GM19240 (cell line): ENCODE data around the gene RGPD8.
A peak's percentile ranks its signal among the peaks of the same experiment; 100 is the strongest.
"Not testable (repeated sequence)": the region's sequence is repeated elsewhere in the genome, so short reads cannot be mapped to it uniquely, and the experiment has no call there.

Experiments used
- DNase-seq: peaks from one replicate; pipeline ENCODE4 v3.0.0; 2011; ENCODE audit warnings: low spot score; ENCODE audit not compliant: insufficient read length

RGPD8 gene

DNA sequence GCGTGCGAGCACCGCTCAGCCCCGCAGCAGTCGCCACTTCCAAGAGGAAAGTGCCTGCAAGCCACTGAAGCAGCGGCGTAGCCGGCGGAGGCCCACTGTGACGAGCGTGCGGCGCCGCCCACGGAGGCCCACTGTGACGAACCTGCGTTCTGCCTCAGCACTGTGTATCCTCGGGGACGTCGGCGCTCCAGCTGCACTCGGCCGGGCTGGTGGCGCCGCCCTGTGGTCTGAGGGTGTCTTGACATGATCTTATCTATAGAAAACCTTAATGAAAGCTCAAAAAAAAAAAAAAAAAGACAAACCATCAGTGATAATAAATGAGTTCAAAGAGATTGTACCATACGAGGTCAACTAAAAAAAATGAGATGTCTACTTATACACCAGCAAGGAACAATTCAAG is at the start of gene RGPD8:
RGPD8 (minus strand) TSS at position 166 of the 400 bp plus-strand sequence. CDS start 192 bp downstream, outside the sequence.
- not testable (repeated sequence) for DNase-seq

DNA sequence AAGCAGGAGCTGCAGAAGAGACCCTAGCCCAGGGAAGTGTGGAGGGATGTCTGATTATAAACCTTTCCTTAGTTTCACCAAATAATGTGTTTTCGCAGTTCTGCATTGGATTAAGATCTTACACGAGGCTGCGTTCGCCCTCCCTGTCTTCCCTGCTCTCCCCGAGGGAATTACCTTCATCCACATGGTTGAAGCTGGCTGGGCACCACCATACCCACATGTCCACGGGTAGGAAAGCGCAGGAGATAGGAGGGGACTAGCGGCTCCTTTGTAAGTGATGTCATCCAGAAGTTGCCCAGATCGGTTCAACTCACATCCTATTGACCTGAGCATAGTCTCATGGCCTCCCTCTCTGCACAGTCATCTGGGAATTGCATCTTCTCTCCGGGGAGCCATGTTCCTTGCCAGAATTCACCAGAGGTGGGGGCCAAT is 49.6 kb upstream of the RGPD8 start:
- no peak for DNase-seq

DNA sequence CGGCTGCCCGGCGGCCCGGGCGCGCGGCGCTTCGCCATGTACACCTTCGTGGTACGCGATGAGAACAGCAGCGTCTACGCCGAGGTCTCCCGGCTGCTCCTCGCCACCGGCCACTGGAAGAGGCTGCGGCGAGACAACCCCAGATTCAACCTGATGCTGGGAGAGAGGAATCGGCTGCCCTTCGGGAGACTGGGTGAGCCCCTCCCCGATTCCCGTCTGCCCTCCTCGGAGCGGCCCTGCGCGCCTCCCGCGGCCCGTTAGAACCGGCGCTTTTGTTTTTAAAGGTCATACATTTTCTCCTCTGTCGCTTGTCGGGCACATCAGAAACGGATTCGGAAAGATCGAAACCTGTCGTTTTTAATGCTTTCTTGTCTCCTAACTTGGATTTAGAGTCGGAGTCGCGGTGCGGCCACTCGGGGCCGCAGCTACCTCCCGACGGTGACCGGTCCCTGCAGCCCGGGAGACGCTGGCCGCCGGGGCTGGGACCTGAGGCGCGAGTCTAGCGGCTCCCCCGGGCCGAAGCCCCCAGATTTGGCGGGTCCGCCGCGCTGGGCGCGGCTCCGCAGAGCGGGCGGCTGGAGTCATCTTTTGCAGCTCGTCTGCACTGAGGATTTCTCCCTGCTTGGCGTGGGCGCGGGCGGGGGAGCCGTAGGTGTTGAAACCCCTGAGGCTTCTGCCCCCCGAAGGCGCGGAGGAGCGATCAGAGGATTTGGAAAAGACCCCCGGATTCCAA is 49.0 kb upstream of the RGPD8 start:
- peak; percentile 26 for DNase-seq

DNA sequence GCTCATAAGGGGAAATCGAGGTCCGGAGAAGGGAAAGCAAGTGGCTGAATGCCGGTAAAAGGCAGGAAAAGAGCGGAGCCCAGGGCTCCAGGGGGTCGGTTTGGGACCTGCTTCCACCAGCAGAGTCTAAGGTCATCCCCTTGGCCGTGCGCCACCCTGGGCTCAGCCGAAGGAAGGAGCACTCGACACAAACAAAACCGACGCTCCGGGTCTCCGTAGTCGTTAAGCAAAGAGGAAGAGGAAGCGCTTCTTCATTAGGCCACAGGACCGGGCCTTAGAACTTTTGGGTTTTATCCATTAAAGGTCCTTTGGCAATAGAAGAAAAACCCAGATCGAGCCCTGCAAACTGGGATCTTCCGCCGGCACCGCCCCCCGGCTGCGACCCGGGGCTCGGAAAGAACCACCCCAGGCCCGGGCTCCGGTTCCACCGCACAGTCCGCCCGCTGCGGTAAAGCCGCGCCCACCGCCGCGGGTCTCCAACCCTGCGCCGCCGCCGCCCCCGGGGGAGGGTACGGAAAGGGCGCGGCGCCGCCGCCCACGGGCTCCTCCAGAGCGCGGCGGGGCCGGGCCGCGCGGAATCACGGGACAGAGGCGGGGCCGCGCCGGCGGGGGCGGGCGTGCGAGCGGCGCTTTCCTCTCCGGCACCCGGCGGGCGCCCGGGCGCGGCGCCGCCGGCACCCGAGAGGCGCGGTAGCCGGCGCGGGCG is 48.2 kb upstream of the RGPD8 start, which contains the start of gene TTL:
TTL (plus strand) TSS at position 629 of the 706 bp plus-strand sequence. CDS start 189 bp downstream, outside the sequence.
- peak; percentile 67 for DNase-seq

DNA sequence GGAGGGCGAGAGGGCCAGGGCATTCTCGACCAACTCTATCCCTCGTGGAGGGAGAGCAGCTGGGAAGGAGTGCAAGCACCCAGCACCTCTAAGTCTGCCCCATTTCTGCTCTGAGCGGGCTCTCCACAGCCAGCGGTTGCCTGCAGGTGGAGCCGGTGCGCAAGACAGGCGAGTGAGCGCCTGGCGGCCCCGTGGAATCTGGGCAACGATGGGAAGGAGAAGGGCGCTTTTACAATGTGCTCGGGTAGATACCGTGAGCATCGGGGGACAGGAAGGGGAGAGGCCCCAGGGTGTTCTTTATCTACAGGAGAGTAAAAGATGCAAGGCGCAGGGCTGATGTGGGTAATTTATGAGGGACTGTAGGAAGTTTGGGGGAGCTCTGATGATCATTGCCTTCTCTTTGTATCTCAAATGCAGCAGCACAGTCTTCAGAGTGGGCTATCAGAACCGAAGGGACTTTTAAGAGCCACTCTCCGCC is 47.6 kb upstream of the RGPD8 start:
- DNase-seq: peak; percentile 89

DNA sequence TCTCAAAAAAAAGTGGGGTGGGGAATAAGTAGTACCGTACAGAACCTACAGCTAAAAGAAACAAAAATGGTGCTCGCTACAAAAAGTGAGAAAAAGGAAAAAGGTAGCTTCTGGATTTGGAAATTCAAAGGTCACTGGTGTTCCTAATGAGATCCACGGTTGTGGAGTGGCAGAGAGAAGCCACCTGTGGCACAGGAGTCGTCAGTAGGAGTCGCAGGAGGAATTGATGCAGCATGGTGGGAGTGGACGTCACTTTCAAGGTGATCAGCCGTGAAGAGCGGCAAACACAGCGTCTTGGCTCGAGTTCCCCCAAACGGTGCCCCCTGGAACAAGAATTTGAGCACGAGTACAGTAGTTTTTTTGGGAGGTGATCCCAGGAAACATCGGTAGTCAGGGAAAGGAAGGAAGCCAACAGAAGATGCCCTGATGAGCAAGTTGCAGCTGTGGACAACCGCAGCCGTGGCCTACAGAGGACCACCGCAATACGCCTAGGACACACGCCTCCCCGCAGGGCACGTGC is 47.1 kb upstream of the RGPD8 start:
- DNase-seq: no peak

DNA sequence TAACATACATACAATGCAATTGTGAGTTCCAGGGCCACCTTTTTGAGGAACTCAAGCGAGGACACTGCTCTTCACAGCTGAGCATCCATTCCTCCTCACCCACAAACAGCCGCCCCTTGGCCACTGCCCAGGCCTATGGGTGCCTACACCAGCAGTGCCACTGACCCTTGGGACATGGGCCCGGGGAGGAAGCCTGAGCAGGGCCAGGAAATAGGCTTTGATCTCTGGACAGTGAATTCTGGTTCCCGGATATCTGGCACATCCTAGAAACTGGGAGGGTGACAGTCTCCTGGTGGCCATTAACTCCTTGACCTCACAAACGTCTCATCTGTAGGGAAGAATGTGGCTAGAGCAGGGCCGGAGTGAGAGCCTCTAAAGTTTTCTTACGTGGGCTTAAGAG is 43.0 kb upstream of the RGPD8 start:
- no peak for DNase-seq

DNA sequence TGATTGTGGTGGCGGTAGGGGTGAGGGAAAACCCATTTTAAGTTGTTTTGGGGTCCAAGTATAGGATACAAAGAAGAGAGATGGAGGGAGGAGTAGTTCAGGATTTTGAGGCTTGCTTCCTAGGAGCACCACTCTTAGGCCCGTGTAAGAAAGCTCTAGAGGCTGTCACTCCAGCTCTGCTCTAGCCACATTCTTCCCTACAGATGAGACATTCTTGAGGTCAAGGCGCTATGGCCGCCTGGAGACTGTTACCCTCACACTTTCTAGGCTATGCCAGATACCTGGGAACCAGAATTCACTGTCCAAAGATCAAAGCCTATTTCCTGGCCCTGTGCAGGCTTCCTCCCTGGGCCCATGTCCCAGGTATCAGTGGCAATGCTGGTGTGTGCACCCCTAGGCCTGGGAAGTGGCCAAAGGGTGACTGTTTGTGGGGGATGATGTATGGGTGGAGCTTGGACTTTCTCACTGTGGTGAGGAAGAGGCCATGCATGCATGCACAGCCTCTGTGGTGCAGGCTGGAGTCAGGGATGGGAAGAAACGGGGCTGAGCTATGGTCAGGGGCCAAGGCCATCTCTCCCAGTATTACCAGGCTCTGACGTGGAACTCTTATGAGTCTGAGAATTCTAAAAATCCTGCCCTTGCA is 41.5 kb upstream of the RGPD8 start:
- DNase-seq: no peak

DNA sequence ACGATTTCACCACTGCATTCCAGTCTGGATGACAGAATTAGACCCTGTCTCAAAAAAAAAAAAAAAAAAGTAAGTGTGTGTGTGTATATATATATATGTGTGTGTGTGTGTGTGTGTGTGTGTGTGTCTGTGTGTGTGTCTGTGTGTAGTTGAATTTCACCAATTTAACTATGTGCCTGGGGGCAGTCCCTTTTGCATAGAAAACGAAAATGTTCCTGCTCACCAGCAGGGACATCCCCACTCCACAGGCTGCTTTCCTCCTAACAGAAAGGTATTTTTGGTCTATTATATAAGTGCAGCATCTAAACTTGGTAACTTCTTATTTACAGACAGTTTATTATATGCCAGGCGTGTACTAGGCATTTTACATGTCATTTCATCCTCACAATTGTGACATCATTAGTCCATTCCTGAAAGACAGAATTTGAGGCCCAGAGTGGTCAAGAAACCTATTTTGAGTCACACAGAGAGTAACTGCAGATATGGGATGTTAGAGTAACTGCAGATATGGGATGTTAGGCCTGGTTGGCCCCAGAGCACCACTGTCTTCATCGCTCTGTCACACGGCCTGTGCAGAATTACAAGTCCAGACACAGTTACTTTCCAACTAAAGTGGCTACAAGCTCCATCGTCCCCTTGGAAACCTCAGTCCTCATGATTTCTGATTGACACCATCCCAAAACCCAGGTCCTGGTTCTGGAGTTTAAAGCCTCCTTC is 39.3 kb upstream of the RGPD8 start:
- no peak for DNase-seq

DNA sequence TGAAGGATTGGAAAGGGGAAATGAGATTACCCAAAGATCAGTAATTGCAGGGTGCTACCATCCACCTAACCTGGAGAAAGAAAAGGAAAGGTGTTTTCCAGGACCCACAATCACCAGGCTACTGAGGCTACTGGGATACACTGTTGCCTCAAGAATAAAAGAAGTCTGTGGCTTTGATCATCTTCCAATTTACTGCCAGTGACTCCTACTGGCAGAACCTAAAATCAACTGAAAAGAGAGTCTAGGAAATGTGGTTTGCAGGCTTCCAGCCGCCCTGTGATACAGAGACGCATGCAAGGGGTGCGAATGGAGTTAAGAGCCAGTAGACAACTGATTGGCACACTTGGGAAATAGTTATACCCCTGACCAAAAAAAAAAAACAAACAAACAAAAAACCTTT is 31.9 kb upstream of the RGPD8 start:
- DNase-seq: no peak

DNA sequence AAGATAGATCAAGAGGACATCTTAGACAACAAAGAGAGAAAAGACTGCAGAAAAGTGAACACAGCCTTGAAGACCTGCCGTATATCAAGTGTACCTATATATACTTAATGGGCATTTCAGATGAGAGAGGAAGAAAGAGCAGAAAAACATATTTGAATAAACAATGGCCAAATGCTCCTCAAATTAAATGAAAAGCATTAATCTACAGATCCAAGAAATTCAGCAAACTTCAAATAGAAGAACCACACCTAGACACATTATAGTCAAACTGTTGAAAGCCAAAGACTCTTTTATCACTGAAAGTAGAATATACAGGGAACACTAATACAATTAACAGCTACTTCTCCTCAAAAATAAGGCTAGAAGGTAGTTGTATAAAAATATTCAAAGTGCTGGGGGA is 29.8 kb upstream of the RGPD8 start:
- no peak for DNase-seq

DNA sequence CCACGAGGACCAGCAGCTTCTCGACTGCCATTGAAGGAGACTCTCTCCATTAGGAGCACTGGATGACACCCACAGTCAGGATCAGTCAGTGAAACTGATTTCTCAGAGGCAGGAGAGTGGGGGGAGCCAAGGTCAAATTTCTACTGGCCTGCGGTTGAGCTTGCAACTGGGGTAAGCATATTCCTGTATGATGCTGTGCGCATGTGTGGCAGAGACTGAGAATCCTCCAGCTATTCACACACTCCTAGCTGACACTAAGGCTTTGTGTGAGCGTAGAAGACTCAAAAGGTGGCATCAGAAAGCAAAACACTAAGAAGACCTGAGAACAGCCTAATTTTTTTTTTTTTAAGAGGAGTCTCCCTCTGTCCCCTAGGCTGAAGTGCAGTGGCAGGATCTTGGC is 28.7 kb upstream of the RGPD8 start:
- DNase-seq: no peak

DNA sequence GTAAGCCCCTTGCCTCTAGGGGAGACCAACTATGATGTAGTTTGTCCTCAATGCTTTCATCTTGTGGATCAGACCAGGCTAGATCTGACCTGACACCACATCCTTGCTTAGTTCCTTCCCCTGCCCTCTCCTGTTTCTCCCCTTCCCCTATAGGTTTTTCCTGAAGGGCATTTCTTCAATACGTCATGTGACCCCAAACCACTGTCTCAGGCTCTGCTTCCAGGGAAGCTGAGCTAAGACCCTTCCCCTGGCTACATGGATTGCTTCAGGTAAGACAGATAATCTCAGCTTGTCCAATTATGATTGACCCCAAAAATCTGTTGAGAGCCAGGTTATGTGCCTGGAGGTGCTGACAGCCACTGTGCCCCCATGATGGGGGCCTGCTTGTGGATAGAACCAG is 25.9 kb upstream of the RGPD8 start:
- no peak for DNase-seq

DNA sequence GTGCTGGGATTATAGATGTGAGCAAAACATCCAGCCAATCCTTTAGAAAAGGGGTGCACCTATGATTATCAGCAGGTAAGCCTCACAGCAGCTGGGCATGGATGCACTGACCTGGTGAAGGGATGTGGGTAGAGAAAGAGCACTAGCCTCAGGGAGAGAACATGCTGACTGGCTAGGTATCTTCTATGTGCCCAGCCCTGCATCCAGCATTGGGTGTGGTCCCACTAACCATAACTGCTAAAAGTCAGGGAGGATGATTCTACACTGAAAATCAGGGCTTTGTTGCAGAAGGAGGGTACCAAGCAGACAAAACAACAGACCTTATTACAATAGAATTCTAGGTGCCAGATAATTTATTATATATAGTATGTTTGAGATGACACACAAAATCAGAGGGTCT is 21.1 kb upstream of the RGPD8 start:
- no peak for DNase-seq

DNA sequence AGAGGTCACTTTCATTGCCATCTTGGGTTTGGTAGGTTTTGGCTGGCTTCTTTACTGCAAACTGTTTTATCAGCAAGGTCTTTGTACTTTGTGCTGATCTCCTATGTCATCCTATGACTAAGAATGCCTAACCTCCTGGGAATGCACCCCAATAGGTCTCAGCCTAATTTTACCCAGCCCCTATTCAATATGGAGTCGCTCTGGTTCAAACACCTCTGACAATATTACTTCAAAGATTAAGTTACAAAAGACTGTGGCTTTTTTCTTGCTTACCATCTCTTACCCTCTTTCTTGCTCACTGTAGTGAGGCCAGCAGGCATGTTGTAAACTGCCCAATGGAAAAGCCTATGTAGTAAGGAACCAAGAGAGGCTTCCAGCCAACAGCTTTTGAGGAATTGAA is 17.9 kb upstream of the RGPD8 start:
- no peak for DNase-seq

DNA sequence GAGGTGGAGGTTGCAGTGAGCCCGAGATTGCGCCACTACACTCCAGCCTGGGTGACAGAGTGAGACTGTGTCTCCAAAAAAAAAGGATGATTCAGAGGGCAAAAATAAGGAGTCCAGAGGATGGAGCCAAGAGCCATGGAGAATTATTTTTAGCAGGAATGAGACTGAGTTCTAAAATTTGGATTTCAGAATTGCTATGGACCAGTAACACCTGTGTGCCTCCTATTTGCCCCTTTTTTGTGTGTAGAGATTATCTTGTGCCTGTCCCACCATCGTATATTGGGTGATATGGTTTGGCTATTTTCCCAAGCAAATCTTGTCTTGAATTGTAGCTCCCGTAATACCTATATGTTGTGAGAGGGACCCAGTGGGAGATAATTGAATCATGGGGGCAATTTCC is 16.4 kb upstream of the RGPD8 start:
- no peak for DNase-seq

DNA sequence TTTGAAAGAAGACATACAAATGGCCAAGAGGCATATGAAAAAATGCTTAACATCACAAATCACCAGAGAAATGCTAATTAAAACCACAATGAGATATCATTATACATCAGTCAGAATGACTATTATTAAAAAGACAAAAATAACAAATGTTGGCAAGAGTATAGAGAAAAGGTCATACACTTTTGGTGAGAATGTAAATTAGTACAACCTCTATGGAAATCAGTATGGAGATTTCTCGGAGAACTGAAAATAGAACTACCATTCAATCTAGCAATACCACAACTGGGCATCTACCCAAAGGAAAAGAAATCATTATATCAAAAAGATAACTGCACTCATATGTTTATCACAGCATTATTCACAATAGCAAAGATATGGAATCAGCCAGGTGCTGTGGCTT is 10.8 kb upstream of the RGPD8 start:
- not testable (repeated sequence) for DNase-seq

DNA sequence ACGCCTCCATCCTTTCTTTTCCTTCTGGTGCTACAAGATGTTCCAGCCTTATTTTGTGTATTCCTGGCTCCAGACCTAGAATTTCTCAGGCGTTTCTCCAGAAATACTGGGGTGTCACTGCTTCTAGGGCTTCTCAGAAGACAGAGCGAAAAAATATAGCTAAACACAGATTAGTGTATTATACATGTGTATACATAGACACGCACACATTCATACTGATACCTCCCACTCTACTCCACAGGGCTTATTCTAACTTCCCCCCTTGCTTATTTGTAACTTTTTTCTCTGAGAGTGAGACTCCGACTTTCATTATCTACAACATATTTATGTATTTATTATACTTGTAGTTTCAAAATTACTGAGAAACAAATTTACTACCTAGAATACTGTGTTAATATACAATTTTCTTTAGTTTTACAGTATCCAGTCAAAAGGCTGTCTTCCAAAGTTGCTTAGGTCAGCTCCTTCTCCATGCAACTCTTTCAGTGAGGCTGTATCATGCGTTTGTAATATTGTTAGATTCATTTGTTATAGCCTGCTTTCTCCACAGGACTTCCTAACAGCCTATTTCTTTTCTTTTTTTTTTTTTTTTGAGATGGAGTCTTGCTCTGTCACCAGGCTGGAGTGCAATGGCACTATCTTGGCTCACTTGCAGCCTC is 5.3 kb upstream of the RGPD8 start:
- DNase-seq: not testable (repeated sequence)

DNA sequence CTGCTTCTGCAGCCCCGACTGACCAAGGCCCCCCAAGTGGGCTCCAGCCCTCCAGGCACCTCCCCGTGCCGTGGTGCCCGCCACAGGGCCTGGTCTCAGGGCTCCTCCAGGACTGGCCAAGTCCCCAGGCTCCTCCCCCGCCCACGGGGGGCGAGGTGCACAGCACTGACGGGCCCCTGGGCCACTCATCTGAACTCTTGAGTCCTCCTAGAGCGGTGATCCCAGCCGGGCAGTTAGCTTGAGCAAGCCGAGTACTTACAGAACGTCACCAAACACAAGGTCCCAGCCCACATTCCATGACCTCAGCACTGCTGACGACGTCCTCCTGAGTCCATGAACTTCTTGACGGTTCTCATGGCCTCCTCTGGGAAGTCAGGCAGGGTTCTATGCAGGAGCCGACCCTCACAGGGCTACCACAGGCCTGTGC is 4.0 kb upstream of the RGPD8 start:
- not testable (repeated sequence) for DNase-seq

DNA sequence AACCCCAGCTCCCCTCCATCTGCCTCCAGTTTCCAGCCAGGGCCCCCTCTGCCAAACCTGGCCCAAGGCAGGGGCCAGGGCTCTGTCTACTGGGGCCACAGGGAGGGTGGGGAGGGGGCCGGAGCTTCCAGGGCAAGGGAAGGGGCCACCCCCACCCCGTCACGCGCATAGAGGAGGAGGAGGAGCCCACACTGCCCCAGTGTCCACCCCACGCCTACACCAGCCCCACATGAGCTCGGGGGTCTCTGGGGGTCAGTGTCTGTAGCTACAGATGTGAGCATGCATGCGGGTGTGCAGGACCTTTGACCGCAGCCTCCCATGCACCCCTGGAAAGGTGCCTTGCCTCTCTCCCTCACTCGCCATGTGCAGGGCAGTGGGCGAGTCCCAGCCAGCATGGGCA is 3.5 kb upstream of the RGPD8 start:
- DNase-seq: not testable (repeated sequence)
